Activated T-cell treated with anti-CD3 and anti-CD28 coated beads, Interleukin-2, amount 50 U/mL, for 4 hours (primary cell): ENCODE data around the gene DPYSL4. TPM values are rescaled to one million over a fixed set of nuclear protein-coding genes. Genes with fewer than 3 reads are reported as not detected.

Source experiments
- ATAC-seq, 2 donors: fragments of 200-7000 bp; cut with Tn5 transposase; one replicate each; pipeline ENCODE4 v1.10.0; 2021
- DNase-seq: peaks from one replicate; pipeline ENCODE4 v3.0.0-alpha.2; 2020
- H3K27me3 Mint-ChIP-seq: one replicate; pipeline ENCODE4 v1.8.0; 2021; ENCODE audit warnings: low read depth, mixed read lengths
- H3K36me3 Mint-ChIP-seq: one replicate; pipeline ENCODE4 v1.8.0; 2022; ENCODE audit warnings: mixed read lengths; ENCODE audit not compliant: insufficient read depth
- H3K4me1 Mint-ChIP-seq: one replicate; pipeline ENCODE4 v1.8.0; 2021; ENCODE audit warnings: low read depth, mixed read lengths
- H3K4me3 Mint-ChIP-seq: one replicate; pipeline ENCODE4 v1.8.0; 2021; ENCODE audit warnings: mild to moderate bottlenecking, moderate library complexity, mixed read lengths
- H3K9me3 Mint-ChIP-seq: one replicate; pipeline ENCODE4 v1.8.0; 2021; ENCODE audit warnings: mixed read lengths
- total RNA-seq, 3 donors: library from RNA; stranded (reverse); gene quantifications; one replicate each; pipeline ENCODE4 v1.2.1, GENCODE V29; 2021

DPYSL4 gene
- total RNA-seq, 3 donors from 2014 or later, result 1.6 to 6.3 (median 3.4) TPM

GRCh38 chr10:132145521-132146185, 41.1 kb upstream of the DPYSL4 start:
- H3K27me3 Mint-ChIP-seq, result no peaks in the 10 kb centered on the region
- DNase-seq (no peak), ATAC-seq (no peak)
- no peaks in the 10 kb centered on the region for H3K4me1 Mint-ChIP-seq
- no peak overlapping the region for H3K4me3 Mint-ChIP-seq
- H3K36me3 Mint-ChIP-seq, result no peaks in the 10 kb centered on the region
- no peaks in the 10 kb centered on the region for H3K9me3 Mint-ChIP-seq

- H3K4me1 Mint-ChIP-seq, result no peaks in the 10 kb centered on the region
- DNase-seq (no peak), ATAC-seq (no peak)
- no peak overlapping the region for H3K4me3 Mint-ChIP-seq
- H3K9me3 Mint-ChIP-seq, result no peaks in the 10 kb centered on the region
- no peaks in the 10 kb centered on the region for H3K36me3 Mint-ChIP-seq
- no peaks in the 10 kb centered on the region for H3K27me3 Mint-ChIP-seq
Measured at GRCh38 chr10:132146271-132146671, 40.5 kb upstream of the DPYSL4 start.

- Mint-ChIP-seq H3K4me3 (no peak overlapping the region), H3K36me3 (no peaks in the 10 kb centered on the region), H3K27me3 (no peaks in the 10 kb centered on the region), H3K4me1 (no peaks in the 10 kb centered on the region), H3K9me3 (no peaks in the 10 kb centered on the region)
- DNase-seq (no peak), ATAC-seq (no peak)
Measured at GRCh38 chr10:132146941-132147915, 39.5 kb upstream of the DPYSL4 start.

- no peaks in the 10 kb centered on the region for H3K36me3 Mint-ChIP-seq
- DNase-seq, result no peak
- H3K4me3 Mint-ChIP-seq, result no peak overlapping the region
- no peaks in the 10 kb centered on the region for H3K4me1 Mint-ChIP-seq
- H3K27me3 Mint-ChIP-seq, result no peaks in the 10 kb centered on the region
- no peaks in the 10 kb centered on the region for H3K9me3 Mint-ChIP-seq
- no peak for ATAC-seq
Measured at GRCh38 chr10:132148261-132149251, 38.2 kb upstream of the DPYSL4 start.

- Mint-ChIP-seq H3K27me3 (no peaks in the 10 kb centered on the region), H3K9me3 (no peaks in the 10 kb centered on the region), H3K36me3 (no peaks in the 10 kb centered on the region), H3K4me3 (no peak overlapping the region), H3K4me1 (no peaks in the 10 kb centered on the region)
- ATAC-seq, result no peak
- DNase-seq, result no peak
Measured at GRCh38 chr10:132149271-132149670, 37.5 kb upstream of the DPYSL4 start.

GRCh38 chr10:132149917-132150316, 36.8 kb upstream of the DPYSL4 start:
- H3K9me3 Mint-ChIP-seq, result no peaks in the 10 kb centered on the region
- H3K4me3 Mint-ChIP-seq, result no peak overlapping the region
- ATAC-seq, result no peak
- DNase-seq, result no peak
- no peaks in the 10 kb centered on the region for H3K4me1 Mint-ChIP-seq
- H3K36me3 Mint-ChIP-seq, result no peaks in the 10 kb centered on the region
- H3K27me3 Mint-ChIP-seq, result no peaks in the 10 kb centered on the region

- no peaks in the 10 kb centered on the region for H3K9me3 Mint-ChIP-seq
- ATAC-seq, result no peak
- DNase-seq, result no peak
- H3K4me1 Mint-ChIP-seq, result no peaks in the 10 kb centered on the region
- no peaks in the 10 kb centered on the region for H3K36me3 Mint-ChIP-seq
- H3K27me3 Mint-ChIP-seq, result no peaks in the 10 kb centered on the region
- H3K4me3 Mint-ChIP-seq, result no peak overlapping the region
Measured at GRCh38 chr10:132150777-132151176, 36.0 kb upstream of the DPYSL4 start.

GRCh38 chr10:132151286-132151950, 35.3 kb upstream of the DPYSL4 start:
- H3K27me3 Mint-ChIP-seq, result no peaks in the 10 kb centered on the region
- no peaks in the 10 kb centered on the region for H3K9me3 Mint-ChIP-seq
- no peak overlapping the region for H3K4me3 Mint-ChIP-seq
- H3K4me1 Mint-ChIP-seq, result no peaks in the 10 kb centered on the region
- no peaks in the 10 kb centered on the region for H3K36me3 Mint-ChIP-seq
- ATAC-seq, result no peak
- no peak for DNase-seq

GRCh38 chr10:132151951-132152505, 34.7 kb upstream of the DPYSL4 start:
- Mint-ChIP-seq H3K4me1 (no peaks in the 10 kb centered on the region), H3K4me3 (no peak overlapping the region), H3K9me3 (no peaks in the 10 kb centered on the region), H3K27me3 (no peaks in the 10 kb centered on the region), H3K36me3 (no peaks in the 10 kb centered on the region)
- ATAC-seq (no peak), DNase-seq (no peak)

GRCh38 chr10:132152896-132153580, 33.7 kb upstream of the DPYSL4 start:
- Mint-ChIP-seq H3K36me3 (no peaks in the 10 kb centered on the region), H3K4me3 (no peak overlapping the region), H3K4me1 (peaks cover 3% of the 10 kb centered on the region), H3K27me3 (no peaks in the 10 kb centered on the region), H3K9me3 (no peaks in the 10 kb centered on the region)
- DNase-seq (no peak), ATAC-seq (no peak)

GRCh38 chr10:132153616-132154217, 33.0 kb upstream of the DPYSL4 start:
- no peaks in the 10 kb centered on the region for H3K36me3 Mint-ChIP-seq
- H3K9me3 Mint-ChIP-seq, result no peaks in the 10 kb centered on the region
- DNase-seq (no peak), ATAC-seq (no peak)
- H3K4me1 Mint-ChIP-seq, result peaks cover 5% of the 10 kb centered on the region
- no peak overlapping the region for H3K4me3 Mint-ChIP-seq
- no peaks in the 10 kb centered on the region for H3K27me3 Mint-ChIP-seq

- Mint-ChIP-seq H3K4me1 (peaks cover 9% of the 10 kb centered on the region), H3K27me3 (no peaks in the 10 kb centered on the region), H3K36me3 (no peaks in the 10 kb centered on the region), H3K9me3 (no peaks in the 10 kb centered on the region), H3K4me3 (no peak overlapping the region)
- ATAC-seq (no peak), DNase-seq (no peak)
Measured at GRCh38 chr10:132154440-132154839, 32.3 kb upstream of the DPYSL4 start.

GRCh38 chr10:132154931-132155330, 31.8 kb upstream of the DPYSL4 start:
- no peak for DNase-seq
- H3K36me3 Mint-ChIP-seq, result no peaks in the 10 kb centered on the region
- no peaks in the 10 kb centered on the region for H3K9me3 Mint-ChIP-seq
- ATAC-seq, result no peak
- no peaks in the 10 kb centered on the region for H3K27me3 Mint-ChIP-seq
- H3K4me3 Mint-ChIP-seq, result no peak overlapping the region
- peaks cover 10% of the 10 kb centered on the region for H3K4me1 Mint-ChIP-seq
